GM12878 (cell line): Measurements from ENCODE around the gene UBE3D.

Experiments
- EZH2 ChIP-seq: IDR thresholded peaks from 2 replicates; pipeline ENCODE4 v1.6.1; 2012; ENCODE audit warnings: low read depth, mild to moderate bottlenecking, control low read depth, inconsistent platforms, low read length, borderline replicate concordance; ENCODE audit not compliant: control insufficient read depth
- POLR2AphosphoS5 ChIP-seq: IDR thresholded peaks from 2 replicates; pipeline ENCODE4 v1.6.1; 2011; ENCODE audit warnings: mild to moderate bottlenecking, low read length, inconsistent platforms

- TF ChIP-seq EZH2 = no peak
- no peak for TF ChIP-seq POLR2AphosphoS5
These were observed 151.1 kb downstream of the UBE3D start for GRCh38 chr6:82914511-82914910.
